GM20000 (cell line): ENCODE measurements around the gene ST3GAL3.

Experiments used
- DNase-seq: peaks from one replicate; pipeline ENCODE4 v3.0.0; 2012; ENCODE audit warnings: low spot score
- TF ChIP-seq, protein P1 (sequence below): IDR thresholded peaks from 2 replicates; pipeline ENCODE4 v1.5.1; 2012; ENCODE audit warnings: mild to moderate bottlenecking, control low read depth; ENCODE audit errors: extremely low read depth, missing control alignments

Gene ST3GAL3

DNA sequence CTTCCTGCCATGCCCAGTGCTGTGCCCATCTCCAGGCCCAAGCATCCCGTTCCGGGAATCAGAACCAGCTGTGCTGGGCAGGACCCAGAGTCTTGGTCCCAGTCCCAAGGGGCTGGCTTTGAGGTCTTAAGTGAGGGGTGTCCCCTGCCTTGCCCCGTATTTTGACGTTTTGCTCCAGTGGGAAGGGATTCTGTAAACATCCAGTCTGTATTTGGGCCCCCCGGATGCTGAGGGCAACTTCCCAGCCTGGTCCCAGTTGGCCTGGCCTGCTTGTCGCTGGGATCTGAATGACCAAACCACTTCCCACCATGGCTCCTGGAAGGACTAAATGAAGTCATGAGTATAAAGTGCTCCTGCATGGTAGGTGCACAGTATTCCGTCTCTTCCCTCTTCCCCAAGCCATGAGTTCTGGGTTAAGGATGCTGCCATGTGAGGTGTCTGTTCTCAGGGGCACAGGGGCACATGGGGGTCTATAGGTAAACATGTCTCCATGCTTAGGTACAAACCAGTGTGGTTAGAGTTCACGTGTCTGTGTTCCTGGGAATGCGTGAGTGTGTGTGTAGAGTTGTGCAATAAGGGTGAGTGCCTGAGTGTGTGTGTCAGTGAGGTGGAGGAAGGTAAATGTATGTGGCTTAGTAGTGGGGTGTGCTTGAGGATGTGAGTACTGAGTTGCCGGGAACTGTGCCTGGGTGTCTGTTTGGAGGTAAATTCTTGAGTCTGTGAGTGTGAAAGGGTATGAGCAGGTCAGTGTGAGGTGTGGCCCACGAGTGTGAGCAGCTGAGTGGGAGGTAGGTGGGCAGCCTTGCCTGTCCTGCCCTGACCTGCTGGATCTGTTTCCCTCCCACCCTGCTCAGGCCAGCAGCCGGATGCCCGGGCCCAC, 273.2 kb downstream of the ST3GAL3 start:
- DNase-seq, result no peak
- TF ChIP-seq, protein P1, sequence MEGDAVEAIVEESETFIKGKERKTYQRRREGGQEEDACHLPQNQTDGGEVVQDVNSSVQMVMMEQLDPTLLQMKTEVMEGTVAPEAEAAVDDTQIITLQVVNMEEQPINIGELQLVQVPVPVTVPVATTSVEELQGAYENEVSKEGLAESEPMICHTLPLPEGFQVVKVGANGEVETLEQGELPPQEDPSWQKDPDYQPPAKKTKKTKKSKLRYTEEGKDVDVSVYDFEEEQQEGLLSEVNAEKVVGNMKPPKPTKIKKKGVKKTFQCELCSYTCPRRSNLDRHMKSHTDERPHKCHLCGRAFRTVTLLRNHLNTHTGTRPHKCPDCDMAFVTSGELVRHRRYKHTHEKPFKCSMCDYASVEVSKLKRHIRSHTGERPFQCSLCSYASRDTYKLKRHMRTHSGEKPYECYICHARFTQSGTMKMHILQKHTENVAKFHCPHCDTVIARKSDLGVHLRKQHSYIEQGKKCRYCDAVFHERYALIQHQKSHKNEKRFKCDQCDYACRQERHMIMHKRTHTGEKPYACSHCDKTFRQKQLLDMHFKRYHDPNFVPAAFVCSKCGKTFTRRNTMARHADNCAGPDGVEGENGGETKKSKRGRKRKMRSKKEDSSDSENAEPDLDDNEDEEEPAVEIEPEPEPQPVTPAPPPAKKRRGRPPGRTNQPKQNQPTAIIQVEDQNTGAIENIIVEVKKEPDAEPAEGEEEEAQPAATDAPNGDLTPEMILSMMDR, result no peak
